ENCODE results near the gene GDI2. TPM values are rescaled to one million over a fixed set of nuclear protein-coding genes. Genes with fewer than 3 reads are reported as not detected.

Gene GDI2
- polyA plus RNA-seq, 1 donor (not counting 4 experiments of a cell fraction or from before 2014, with no cell fraction given), result 293 TPM

DNA sequence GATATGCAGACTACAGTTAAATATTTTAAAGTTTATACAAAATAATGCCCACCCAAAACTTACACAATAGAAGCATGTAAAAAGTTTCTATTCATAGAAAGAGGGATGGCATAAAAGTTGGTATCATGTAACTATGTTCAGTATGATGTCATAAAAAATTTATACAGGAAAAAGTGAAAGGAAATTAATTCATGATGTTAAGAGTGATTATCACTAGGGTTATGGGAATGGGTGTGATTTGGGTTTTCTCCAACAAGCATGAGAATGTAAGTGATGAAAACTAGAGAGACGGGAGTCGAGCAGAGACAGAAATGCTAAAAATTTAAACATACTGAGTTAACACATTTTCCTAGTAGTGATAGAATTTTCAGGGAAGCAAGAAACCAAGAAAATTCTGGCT is 52.7 kb downstream of the GDI2 start:
- H3K4me1 ChIP-seq (ENCODE audit: control insufficient read depth, extremely low read depth, insufficient read depth, low read length), result no peaks in the 10 kb centered on the region
- TF ChIP-seq, protein P1, sequence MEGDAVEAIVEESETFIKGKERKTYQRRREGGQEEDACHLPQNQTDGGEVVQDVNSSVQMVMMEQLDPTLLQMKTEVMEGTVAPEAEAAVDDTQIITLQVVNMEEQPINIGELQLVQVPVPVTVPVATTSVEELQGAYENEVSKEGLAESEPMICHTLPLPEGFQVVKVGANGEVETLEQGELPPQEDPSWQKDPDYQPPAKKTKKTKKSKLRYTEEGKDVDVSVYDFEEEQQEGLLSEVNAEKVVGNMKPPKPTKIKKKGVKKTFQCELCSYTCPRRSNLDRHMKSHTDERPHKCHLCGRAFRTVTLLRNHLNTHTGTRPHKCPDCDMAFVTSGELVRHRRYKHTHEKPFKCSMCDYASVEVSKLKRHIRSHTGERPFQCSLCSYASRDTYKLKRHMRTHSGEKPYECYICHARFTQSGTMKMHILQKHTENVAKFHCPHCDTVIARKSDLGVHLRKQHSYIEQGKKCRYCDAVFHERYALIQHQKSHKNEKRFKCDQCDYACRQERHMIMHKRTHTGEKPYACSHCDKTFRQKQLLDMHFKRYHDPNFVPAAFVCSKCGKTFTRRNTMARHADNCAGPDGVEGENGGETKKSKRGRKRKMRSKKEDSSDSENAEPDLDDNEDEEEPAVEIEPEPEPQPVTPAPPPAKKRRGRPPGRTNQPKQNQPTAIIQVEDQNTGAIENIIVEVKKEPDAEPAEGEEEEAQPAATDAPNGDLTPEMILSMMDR (optimal IDR thresholded peaks at IDR 0.05 in 1 of 3, IDR thresholded peaks at IDR 0.05 in 1 of 3, conservative IDR thresholded peaks at IDR 0.05 in 1 of 3; ENCODE audit: extremely low read depth in 1 of 3, insufficient read depth in 2 of 3, low read length in 3 of 3), result no peak
- no peak for TF ChIP-seq EZH2 (IDR thresholded peaks at IDR 0.05; ENCODE audit: low read length)
- H3K9me3 ChIP-seq (ENCODE audit: control insufficient read depth, low read depth, low read length), result no peaks in the 10 kb centered on the region
- no peak overlapping the region for H3K9ac ChIP-seq (ENCODE audit: control insufficient read depth, extremely low read depth, insufficient read depth, low read length)
- no peak overlapping the region for H3K4me2 ChIP-seq (ENCODE audit: control insufficient read depth, extremely low read depth, insufficient read depth, low read depth, low read length)
- no peaks in the 10 kb centered on the region for H3K79me2 ChIP-seq (ENCODE audit: control insufficient read depth, insufficient read depth, low read length)
- no peak overlapping the region for H3K27ac ChIP-seq (ENCODE audit: control insufficient read depth, insufficient read depth, low read length)
- H4K20me1 ChIP-seq (ENCODE audit: control insufficient read depth, extremely low read depth, insufficient read depth, low read length), result no peaks in the 10 kb centered on the region
- FAIRE-seq (no peak), DNase-seq (ENCODE audit: low read depth, low spot score) (no peak)
- H3K27me3 ChIP-seq (ENCODE audit: control insufficient read depth, extremely low read depth, insufficient read depth, low read length), result no peaks in the 10 kb centered on the region
- H2AFZ ChIP-seq (ENCODE audit: control insufficient read depth, low read length), result no peak overlapping the region
- no peaks in the 10 kb centered on the region for H3K9me1 ChIP-seq (ENCODE audit: control insufficient read depth, extremely low read depth, insufficient read depth, low read length)
- dilution Hi-C loops (cut with MboI; ENCODE audit: extremely low pct_ligation_motif_present, low sequenced_read_pairs), result no loop called here
- no peak overlapping the region for H3K4me3 ChIP-seq (ENCODE audit: control insufficient read depth in 2 of 3, extremely low read depth in 1 of 3, insufficient read depth in 2 of 3, low read depth in 1 of 3, low read length in 3 of 3)
- H3K36me3 ChIP-seq (ENCODE audit: control insufficient read depth in 2 of 2, extremely low read depth in 1 of 2, insufficient read depth in 2 of 2, low read length in 2 of 2), result peaks cover 29 to 32% of the 10 kb centered on the region in 2 experiments

DNA sequence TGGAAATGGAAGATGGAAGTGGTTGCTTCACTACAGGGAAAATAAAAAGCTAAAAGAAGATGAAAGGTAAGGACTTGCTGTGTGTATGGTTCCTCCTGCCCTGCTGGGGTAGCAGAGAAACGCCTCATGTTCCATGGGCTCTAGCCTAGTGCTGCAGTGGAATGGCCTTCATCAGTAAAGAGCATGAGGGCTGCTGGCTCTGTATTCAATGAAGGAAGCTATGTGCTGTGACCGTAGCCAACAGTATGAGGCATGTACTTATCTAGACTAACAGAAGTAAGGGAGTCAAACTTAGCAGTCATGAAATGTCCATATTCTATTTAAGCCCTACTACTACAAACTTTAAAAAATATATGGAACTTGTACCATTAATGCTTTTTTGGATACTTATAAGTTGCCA is 54.3 kb downstream of the GDI2 start:
- FAIRE-seq (no peak), DNase-seq (ENCODE audit: low read depth, low spot score) (no peak)
- H3K9ac ChIP-seq (ENCODE audit: control insufficient read depth, extremely low read depth, insufficient read depth, low read length), result no peak overlapping the region
- no peaks in the 10 kb centered on the region for H3K9me1 ChIP-seq (ENCODE audit: control insufficient read depth, extremely low read depth, insufficient read depth, low read length)
- no peak overlapping the region for H3K4me2 ChIP-seq (ENCODE audit: control insufficient read depth, extremely low read depth, insufficient read depth, low read depth, low read length)
- H3K36me3 ChIP-seq (ENCODE audit: control insufficient read depth in 2 of 2, extremely low read depth in 1 of 2, insufficient read depth in 2 of 2, low read length in 2 of 2), result peaks cover 21 to 23% of the 10 kb centered on the region in 2 experiments
- dilution Hi-C loops (cut with MboI; ENCODE audit: extremely low pct_ligation_motif_present, low sequenced_read_pairs), result no loop called here
- no peak overlapping the region for H3K27ac ChIP-seq (ENCODE audit: control insufficient read depth, insufficient read depth, low read length)
- H3K27me3 ChIP-seq (ENCODE audit: control insufficient read depth, extremely low read depth, insufficient read depth, low read length), result no peaks in the 10 kb centered on the region
- TF ChIP-seq, protein P1 (optimal IDR thresholded peaks at IDR 0.05 in 1 of 3, IDR thresholded peaks at IDR 0.05 in 1 of 3, conservative IDR thresholded peaks at IDR 0.05 in 1 of 3; ENCODE audit: extremely low read depth in 1 of 3, insufficient read depth in 2 of 3, low read length in 3 of 3), result no peak
- TF ChIP-seq EZH2 (IDR thresholded peaks at IDR 0.05; ENCODE audit: low read length), result no peak
- H3K4me1 ChIP-seq (ENCODE audit: control insufficient read depth, extremely low read depth, insufficient read depth, low read length), result no peaks in the 10 kb centered on the region
- H2AFZ ChIP-seq (ENCODE audit: control insufficient read depth, low read length), result no peak overlapping the region
- H3K79me2 ChIP-seq (ENCODE audit: control insufficient read depth, insufficient read depth, low read length), result no peaks in the 10 kb centered on the region
- no peaks in the 10 kb centered on the region for H4K20me1 ChIP-seq (ENCODE audit: control insufficient read depth, extremely low read depth, insufficient read depth, low read length)
- H3K9me3 ChIP-seq (ENCODE audit: control insufficient read depth, low read depth, low read length), result no peaks in the 10 kb centered on the region
- no peak overlapping the region for H3K4me3 ChIP-seq (ENCODE audit: control insufficient read depth in 2 of 3, extremely low read depth in 1 of 3, insufficient read depth in 2 of 3, low read depth in 1 of 3, low read length in 3 of 3)

All from keratinocyte (primary cell).